PC-9 (cell line): ENCODE measurements around the gene KDM1B.

ENCODE experiments used
- EZH2 ChIP-seq: fragments of 200-600 bp; sonication (generic); IDR thresholded peaks from 2 replicates; pipeline ENCODE4 v1.8.0; 2017; ENCODE audit warnings: antibody characterized with exemption, low read depth
- TF ChIP-seq, protein P1 (sequence below): fragments of 200-600 bp; sonication (generic); conservative IDR thresholded peaks from 2 replicates; pipeline ENCODE4 v1.6.1; 2017; ENCODE audit warnings: mixed run types, antibody characterized with exemption, mild to moderate bottlenecking, moderate library complexity

DNA sequence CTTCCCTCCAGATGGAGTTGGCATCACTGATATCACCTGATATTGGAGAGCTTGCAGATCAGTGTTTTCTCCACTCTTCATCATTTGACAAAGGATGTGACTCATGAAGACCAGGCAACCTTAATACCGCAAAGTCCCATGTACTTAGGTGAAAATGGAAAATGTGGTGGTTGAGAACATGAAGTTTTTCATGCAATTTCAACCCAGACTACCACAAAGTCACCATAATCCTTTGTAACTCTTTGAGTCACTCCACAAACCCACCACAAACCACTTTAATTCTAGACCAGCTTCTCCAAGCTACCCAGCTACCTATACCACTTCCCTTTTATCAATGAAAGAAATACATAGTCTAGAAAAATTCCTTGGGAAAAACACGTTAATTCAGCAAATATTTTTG is 39.9 kb upstream of the KDM1B start:
- TF ChIP-seq, protein P1, sequence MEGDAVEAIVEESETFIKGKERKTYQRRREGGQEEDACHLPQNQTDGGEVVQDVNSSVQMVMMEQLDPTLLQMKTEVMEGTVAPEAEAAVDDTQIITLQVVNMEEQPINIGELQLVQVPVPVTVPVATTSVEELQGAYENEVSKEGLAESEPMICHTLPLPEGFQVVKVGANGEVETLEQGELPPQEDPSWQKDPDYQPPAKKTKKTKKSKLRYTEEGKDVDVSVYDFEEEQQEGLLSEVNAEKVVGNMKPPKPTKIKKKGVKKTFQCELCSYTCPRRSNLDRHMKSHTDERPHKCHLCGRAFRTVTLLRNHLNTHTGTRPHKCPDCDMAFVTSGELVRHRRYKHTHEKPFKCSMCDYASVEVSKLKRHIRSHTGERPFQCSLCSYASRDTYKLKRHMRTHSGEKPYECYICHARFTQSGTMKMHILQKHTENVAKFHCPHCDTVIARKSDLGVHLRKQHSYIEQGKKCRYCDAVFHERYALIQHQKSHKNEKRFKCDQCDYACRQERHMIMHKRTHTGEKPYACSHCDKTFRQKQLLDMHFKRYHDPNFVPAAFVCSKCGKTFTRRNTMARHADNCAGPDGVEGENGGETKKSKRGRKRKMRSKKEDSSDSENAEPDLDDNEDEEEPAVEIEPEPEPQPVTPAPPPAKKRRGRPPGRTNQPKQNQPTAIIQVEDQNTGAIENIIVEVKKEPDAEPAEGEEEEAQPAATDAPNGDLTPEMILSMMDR: no peak
- TF ChIP-seq EZH2: no peak
